ENCODE data around the gene RAD9A.

RAD9A gene

GRCh38 chr11:67391304-67392182 lies at the start of gene RAD9A:
Gene RAD9A (plus strand): TSS chr11:67391986. CDS start chr11:67392045, 59 bp downstream.
- DNase-seq, result peak; percentile 91

GRCh38 chr11:67344264-67344663 lies 47.5 kb upstream of the RAD9A start:
- DNase-seq, result no peak

GRCh38 chr11:67345247-67345919 lies 46.4 kb upstream of the RAD9A start:
- no peak for DNase-seq

GRCh38 chr11:67345920-67346819 lies 45.6 kb upstream of the RAD9A start:
- DNase-seq, result no peak

- no peak for DNase-seq
These were observed 43.6 kb upstream of the RAD9A start for GRCh38 chr11:67347964-67348749.

GRCh38 chr11:67349036-67349435 lies 42.8 kb upstream of the RAD9A start:
- no peak for DNase-seq

GRCh38 chr11:67349457-67349856 lies 42.3 kb upstream of the RAD9A start:
- DNase-seq, result no peak

- DNase-seq, result no peak
These were observed 41.8 kb upstream of the RAD9A start for GRCh38 chr11:67349928-67350465.

- peak; percentile 73 for DNase-seq
These were observed 40.3 kb upstream of the RAD9A start for GRCh38 chr11:67351275-67352005.

- peak; percentile 17 for DNase-seq
These were observed 39.1 kb upstream of the RAD9A start for GRCh38 chr11:67352546-67353316.

- DNase-seq, result peak; percentile 95
These were observed 38.3 kb upstream of the RAD9A start, which contains the start of gene POLD4 for GRCh38 chr11:67353317-67354074. Gene POLD4 (minus strand): TSS chr11:67353546. CDS start chr11:67353399, 147 bp downstream.

GRCh38 chr11:67354075-67355022 lies 37.4 kb upstream of the RAD9A start:
- DNase-seq, result no peak

GRCh38 chr11:67355023-67355793 lies 36.6 kb upstream of the RAD9A start:
- DNase-seq, result no peak

- no peak for DNase-seq
These were observed 35.9 kb upstream of the RAD9A start for GRCh38 chr11:67355794-67356386.

GRCh38 chr11:67356387-67356863 lies 35.4 kb upstream of the RAD9A start:
- no peak for DNase-seq

- DNase-seq, result peak; percentile 67
These were observed 34.8 kb upstream of the RAD9A start for GRCh38 chr11:67356864-67357561.

All from activated CD8-positive, alpha-beta memory T cell treated with anti-CD3 and anti-CD28 coated beads, Interleukin-2, amount 50 U/mL, for 4 hours (primary cell).